ENCODE data around the gene BRCA1. TPM values are rescaled to one million over a fixed set of nuclear protein-coding genes. Genes with fewer than 3 reads are reported as not detected.

BRCA1 gene
- total and polyA plus RNA-seq, 2 donors (not counting 1 experiment from before 2014, with no cell fraction given): 2.4 to 7.2 TPM

DNA sequence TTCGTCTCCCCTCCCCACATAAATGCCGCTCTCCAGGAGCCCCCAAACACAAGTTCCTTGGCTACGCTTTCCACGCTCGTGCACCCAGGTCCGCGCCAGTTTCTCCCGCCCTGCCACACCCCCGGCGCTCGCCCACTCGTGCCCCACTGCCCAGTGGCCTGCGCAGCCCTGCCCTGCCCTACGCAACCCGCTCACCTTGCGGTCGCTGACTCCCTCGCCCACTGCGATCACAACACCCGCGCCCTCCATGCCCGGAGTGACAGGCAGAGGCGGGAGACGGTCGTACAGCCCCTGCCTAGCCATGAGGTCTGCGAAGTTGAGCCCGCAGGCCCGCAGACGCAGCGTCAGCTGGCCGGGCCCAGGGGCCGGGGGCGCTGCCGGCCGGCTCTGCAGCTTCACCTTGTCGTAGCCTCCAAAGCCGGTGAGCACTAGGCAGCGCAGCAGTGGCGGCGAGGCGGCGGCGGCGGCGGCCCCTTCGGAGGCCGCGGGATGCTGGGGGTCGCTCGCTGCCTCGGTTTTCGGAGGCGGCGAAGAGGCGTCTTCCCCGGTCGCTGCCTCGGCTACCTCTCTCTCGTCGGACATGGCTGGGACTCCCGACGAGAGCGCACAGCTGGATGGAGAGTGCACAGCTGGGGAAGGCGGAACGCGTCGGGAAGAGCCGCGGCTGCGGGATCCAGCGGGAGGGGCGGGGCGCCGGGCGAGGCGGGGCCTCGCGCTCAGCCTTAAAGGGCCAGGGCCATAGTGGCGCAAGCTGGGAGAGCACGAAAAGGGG is 103.2 kb downstream of the BRCA1 start, which contains the start of gene VAT1:
Gene VAT1 (minus strand): TSS at position 645 of the 772 bp plus-strand sequence. CDS start 63 bp downstream, at position 582.
- no peaks in the 10 kb centered on the region for H4K20me1 ChIP-seq (ENCODE audit: control insufficient read depth, insufficient read depth, low read length, poor library complexity, severe bottlenecking)
- H3K4me3 ChIP-seq (ENCODE audit: control extremely low read depth in 1 of 5, extremely low read depth in 1 of 5, insufficient read depth in 1 of 5, low read depth in 2 of 5, low read length in 4 of 5): peak within 1 kb of the TSS; percentile 22 to 91 (median 81)
- ATAC-seq (ENCODE audit: low read depth): peak; percentile 42
- TF ChIP-seq EZH2 (IDR thresholded peaks at IDR 0.05; ENCODE audit: borderline replicate concordance, insufficient read depth, low read depth, low read length, poor library complexity, severe bottlenecking) (no peak), CTCF (IDR thresholded peaks at IDR 0.05) (no peak)
- Mint-ChIP-seq H3K9me3 (ENCODE audit: insufficient read depth) (no peaks in the 10 kb centered on the region), H3K4me3 (peak within 1 kb of the TSS; percentile 97), H3K27ac (peak within 1 kb of the TSS; percentile 91), H3K27me3 (no peaks in the 10 kb centered on the region), H3K4me1 (peaks cover 35% of the 10 kb centered on the region)
- intact Hi-C loops (cut with micrococcal nuclease): loop anchor here (1.0 kb wide), 1 partner anchor 42 kb away; the partner anchor contains the start of genes PTGES3L and RUNDC1
- H3K9ac ChIP-seq (ENCODE audit: low read length): peak within 1 kb of the TSS; percentile 94
- peak within 1 kb of the TSS; percentile 98 for H2AFZ ChIP-seq (ENCODE audit: insufficient read depth, low read depth, low read length, poor library complexity, severe bottlenecking)
- DNase-seq: peak; percentile 79
- H3K27me3 ChIP-seq (replicated peaks in 1 of 4; ENCODE audit: control extremely low read depth in 1 of 4, control insufficient read depth in 3 of 4, insufficient read depth in 4 of 4, low read length in 3 of 4): no peaks in the 10 kb centered on the region
- peaks cover 9 to 31% of the 10 kb centered on the region in 2 donors for H3K4me1 ChIP-seq (ENCODE audit: control insufficient read depth in 2 of 2, insufficient read depth in 2 of 2, low read length in 2 of 2)
- ChIA-PET CTCF (interaction anchor here (0.6 to 1.5 kb wide), 6 partner anchors 15 to 554 kb away, joined by 3 to 5 read pairs (median 4); partner anchors contain the start of genes IFI35 and RPL27), POLR2A (interaction anchor here (0.6 to 3.5 kb wide), 7 partner anchors 24 to 317 kb away, joined by 3 to 30 read pairs (median 5); partner anchors contain the start of genes RPL27 and TMEM106A)
- WGBS (ENCODE audit: insufficient coverage): under 1% methylated on average over 78 of the region's 80 CpGs
- no peaks in the 10 kb centered on the region for H3K9me3 ChIP-seq (ENCODE audit: control extremely low read depth in 1 of 3, control insufficient read depth in 2 of 3, insufficient read depth in 1 of 3, low read length in 2 of 3)
- H3K36me3 ChIP-seq (replicated peaks in 1 of 2; ENCODE audit: control extremely low read depth in 1 of 2, control insufficient read depth in 1 of 2, extremely low read depth in 1 of 2, insufficient read depth in 2 of 2, low read length in 1 of 2): no peaks in the 10 kb centered on the region
- H3K4me2 ChIP-seq (replicated peaks; ENCODE audit: low read depth, low read length, poor library complexity, severe bottlenecking): peak within 1 kb of the TSS; percentile 97
- peak within 1 kb of the TSS in 1 of 2 donors; percentile 34 for H3K27ac ChIP-seq (ENCODE audit: low read length in 2 of 2)
- H3K79me2 ChIP-seq (ENCODE audit: control insufficient read depth, insufficient read depth, low read length): no peaks in the 10 kb centered on the region
